ENCODE results near the gene UBE2Q1. TPM values are rescaled to one million over a fixed set of nuclear protein-coding genes. Genes with fewer than 3 reads are reported as not detected.

UBE2Q1 gene
- total RNA-seq, 1 donor from 2014 or later, result 25.9 TPM

GRCh38 chr1:154577346-154578057 lies 19.0 kb upstream of the UBE2Q1 start:
- DNase-seq (ENCODE audit: low read depth in 2 of 2), result no peak

DNA sequence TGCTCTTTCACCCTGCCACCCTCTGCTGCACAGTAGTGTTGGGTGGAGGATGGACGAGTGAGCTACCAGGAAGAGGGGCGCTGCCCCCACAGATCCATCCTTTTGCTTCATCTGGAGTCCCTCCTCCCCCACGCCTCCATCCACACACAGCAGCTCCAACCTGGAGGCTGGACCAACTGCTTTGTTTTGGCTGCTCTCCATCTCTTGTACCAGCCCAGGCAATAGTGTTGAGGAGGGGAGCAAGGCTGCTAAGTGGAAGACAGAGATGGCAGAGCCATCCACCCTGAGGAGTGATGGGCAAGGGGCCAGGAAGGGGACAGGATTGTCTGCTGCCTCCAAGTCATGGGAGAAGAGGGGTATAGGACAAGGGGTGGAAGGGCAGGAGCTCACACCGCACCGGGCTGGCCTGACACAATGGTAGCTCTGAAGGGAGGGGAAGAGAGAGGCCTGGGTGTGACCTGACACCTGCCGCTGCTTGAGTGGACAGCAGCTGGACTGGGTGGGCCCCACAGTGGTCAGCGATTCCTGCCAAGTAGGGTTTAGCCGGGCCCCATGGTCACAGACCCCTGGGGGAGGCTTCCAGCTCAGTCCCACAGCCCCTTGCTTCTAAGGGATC lies 17.6 kb upstream of the UBE2Q1 start:
- no peak for DNase-seq (ENCODE audit: low read depth in 2 of 2)

GRCh38 chr1:154575147-154575927 lies 16.9 kb upstream of the UBE2Q1 start:
- no peak for DNase-seq (ENCODE audit: low read depth in 2 of 2)

GRCh38 chr1:154574716-154575115 lies 16.3 kb upstream of the UBE2Q1 start:
- no peak for DNase-seq (ENCODE audit: low read depth in 2 of 2)

GRCh38 chr1:154573168-154573510 lies 14.7 kb upstream of the UBE2Q1 start:
- no peak for DNase-seq (ENCODE audit: low read depth in 2 of 2)

GRCh38 chr1:154572468-154573167 lies 14.2 kb upstream of the UBE2Q1 start:
- DNase-seq (ENCODE audit: low read depth in 2 of 2), result no peak

DNA sequence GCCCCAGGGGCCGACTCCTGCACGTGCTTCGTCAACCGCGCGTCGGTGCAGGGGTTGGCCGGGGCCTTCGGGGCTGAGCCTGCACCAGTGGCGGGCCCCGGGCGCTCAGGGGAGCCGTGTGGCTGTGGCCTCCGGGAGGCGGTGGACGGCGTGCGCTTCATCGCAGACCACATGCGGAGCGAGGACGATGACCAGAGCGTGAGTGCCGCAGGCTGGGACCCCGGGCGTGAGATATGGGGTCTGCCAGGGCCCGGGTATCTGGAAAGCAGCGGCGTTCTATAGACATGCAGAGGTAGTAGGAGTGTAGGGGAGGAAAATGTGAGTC lies 13.5 kb upstream of the UBE2Q1 start:
- no peak for DNase-seq (ENCODE audit: low read depth in 2 of 2)

- no peak for DNase-seq (ENCODE audit: low read depth in 2 of 2)
Measured at GRCh38 chr1:154571244-154571963, 12.9 kb upstream of the UBE2Q1 start.

DNA sequence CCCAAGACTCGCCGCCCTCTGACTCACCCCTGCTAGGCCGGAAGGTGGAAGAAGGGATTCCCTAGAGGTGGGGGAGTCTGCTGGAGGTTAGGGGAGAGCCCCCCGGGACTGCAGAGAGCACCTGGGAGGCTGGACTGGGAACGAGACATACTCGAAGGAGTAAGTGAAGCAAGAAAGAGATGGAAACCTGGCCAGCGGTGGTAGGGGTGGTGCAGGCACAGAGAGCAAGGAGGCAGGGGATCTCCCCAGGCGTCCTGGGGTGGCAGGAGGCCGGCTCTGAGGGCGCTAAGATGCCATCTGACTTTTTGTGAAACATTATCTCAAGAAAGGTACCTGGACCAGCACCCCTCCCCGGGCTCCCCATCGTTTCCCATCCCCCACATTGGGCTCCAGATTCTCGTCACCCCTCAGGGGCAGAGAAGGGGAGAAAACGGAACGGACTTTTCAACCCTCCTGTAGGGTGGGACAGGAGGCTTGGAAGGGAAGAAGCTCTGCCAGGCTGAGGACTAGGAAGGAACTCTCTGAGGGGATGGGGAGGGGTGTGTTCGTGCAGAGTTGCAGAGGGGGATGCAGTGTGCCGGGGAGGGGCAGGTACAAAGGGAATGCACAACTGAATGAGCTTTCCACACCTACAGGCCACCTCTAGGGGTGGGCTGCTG lies 9.8 kb upstream of the UBE2Q1 start:
- no peak for DNase-seq (ENCODE audit: low read depth in 2 of 2)

GRCh38 chr1:154567386-154568156 lies 9.1 kb upstream of the UBE2Q1 start, which contains the start of gene CHRNB2:
CHRNB2 (plus strand) TSS chr1:154567778; CDS start chr1:154568045, 267 bp downstream.
- DNase-seq (ENCODE audit: low read depth in 2 of 2), result peak in 1 of 2 donors; percentile 49

DNA sequence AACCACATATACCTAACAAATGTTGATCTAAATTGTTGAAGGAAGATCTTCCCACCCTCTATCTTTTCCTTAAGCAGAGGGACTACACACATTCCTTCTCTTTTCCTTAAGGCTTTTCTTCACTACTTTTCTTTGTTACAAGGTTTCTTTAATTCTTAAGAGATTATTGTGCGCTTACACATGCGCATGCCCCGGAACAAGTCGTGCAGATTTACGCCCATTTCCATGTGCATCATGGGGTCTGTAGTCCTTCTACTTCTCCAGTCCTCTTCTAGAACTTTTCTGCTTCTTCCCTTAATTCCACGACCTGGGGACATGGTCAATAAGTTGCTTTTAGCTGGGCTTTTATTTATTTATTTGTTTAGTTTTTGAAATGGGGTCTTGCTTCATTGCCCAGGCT lies 7.4 kb upstream of the UBE2Q1 start:
- DNase-seq (ENCODE audit: low read depth in 2 of 2), result no peak

DNA sequence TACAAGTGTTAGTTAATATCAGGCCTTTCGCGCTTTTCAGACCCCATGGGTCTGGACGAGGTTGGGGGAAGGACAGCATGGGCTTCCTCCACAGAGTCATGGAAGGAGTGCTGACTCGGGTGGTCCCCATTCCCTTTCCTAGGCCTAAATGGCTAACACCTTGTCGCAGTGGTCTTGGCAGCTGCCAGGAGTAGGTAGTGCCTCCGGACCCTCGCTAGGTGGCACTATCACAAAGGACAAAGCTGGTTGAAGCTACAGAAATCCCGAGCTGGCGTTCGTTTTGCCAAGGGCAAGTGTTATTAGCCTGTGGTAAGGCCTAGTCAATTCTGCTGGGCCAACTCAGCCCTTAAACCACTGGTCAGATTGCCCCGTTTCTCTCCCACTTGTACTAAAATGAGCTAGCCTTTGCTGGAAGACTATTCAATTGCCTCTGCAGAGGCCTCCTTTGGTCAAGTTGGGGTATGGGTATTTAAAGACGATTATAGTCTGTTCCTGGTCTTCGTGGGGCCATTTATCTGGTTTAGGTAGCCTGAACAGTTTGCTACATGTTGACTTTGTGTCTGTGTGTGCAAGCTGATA lies 1.1 kb upstream of the UBE2Q1 start:
- DNase-seq (ENCODE audit: low read depth in 2 of 2), result peak; percentile 92 to 95

- peak; percentile 98 to 99 for DNase-seq (ENCODE audit: low read depth in 2 of 2)
Measured at GRCh38 chr1:154558720-154559465, 431 bp upstream of the UBE2Q1 start.

GRCh38 chr1:154557248-154557938 lies 1.1 kb downstream of the UBE2Q1 start:
- peak in 1 of 2 donors; percentile 4 for DNase-seq (ENCODE audit: low read depth in 2 of 2)

DNA sequence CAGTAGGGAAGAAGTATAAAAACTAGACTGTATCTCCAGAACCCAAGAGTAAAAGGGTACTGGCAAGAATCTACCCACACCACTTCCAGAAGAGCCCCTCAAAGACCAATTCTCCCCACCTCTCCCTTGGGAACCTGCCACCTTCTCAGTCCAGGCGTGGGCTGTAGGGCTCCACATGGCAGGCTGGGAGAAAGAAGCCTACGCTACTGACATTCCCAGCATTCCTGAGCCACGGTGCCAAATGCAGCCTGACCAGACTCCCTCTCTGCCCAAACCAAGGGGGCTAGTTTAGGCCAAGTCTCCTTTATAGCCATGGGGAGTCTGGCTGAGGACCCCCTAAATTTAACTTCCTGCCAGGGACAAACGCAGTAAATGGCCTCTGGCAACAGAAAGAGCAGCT lies 2.0 kb downstream of the UBE2Q1 start:
- DNase-seq (ENCODE audit: low read depth in 2 of 2), result peak in 1 of 2 donors; percentile 36

DNA sequence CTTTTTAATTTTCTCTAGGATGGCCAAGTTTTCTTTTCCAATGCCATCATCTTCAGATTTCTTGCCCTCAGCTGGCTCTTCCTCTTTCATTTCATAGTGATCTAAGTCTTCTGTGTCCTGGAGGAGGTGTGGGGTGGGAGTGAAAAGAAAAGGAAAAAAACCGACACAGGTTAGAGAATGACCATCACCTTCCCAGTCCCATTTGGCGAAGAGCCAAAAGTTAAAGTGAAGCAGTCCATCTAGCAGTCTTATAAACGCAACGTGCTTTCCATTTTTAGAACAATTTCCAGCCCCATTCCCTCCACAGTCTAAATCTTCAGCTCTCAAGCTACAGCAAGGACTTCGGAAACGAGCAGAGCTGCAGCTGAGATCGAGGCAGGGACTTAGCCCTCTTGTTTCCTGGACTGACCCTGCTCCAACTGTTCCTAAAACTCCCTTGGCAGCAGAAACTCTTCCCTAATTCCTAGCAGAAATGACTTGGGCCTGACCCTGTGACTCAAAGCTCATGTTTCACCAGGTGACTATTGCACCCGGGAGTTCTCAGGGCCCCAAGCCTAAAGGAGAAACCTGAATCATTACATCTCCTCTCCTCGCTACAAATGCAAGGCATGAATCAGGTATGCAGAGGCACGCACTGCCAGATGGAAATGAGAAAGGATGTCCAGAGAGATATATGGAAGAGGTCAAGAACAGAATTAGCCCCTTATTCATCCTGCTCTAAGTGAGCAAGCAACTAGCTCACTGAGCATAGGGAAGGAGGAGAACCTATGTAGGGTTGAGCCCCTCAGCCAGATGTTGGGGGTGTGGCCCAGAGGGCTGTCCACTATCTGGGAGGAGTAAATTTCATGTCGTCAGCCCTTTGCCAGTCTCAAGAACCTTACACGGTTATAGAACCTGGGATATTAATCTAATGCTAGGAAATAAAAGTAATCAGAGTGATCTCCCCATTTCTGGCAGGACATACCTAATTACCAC lies 5.1 kb downstream of the UBE2Q1 start:
- no peak for DNase-seq (ENCODE audit: low read depth in 2 of 2)

DNA sequence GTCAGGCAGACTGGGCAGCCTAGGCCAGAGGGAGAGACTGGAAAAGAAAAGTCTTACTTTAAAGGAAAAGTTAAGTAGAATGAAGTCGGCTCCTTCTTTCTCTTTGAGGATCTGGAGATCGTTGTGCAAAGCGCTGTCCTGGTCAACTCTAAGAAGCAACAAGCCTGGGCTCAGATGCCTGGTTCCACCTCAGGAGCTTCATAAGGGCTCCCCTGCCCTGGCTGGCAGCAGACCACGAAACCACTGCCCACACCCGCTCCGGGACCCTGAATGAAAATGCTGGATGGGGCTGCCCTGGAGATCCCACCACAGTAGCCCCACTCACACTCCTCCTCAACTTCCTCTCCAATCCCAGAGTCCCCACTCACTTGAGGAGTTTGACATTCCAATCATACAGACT lies 6.4 kb downstream of the UBE2Q1 start:
- DNase-seq (ENCODE audit: low read depth in 2 of 2), result no peak

Measured in dermis microvascular lymphatic vessel endothelial cell (primary cell).